GM12878 (cell line): ENCODE measurements around the gene SLC38A7. TPM values are rescaled to one million over a fixed set of nuclear protein-coding genes. Genes with fewer than 3 reads are reported as not detected.
"Not testable (repeated sequence)": the region's sequence is repeated elsewhere in the genome, so short reads cannot be mapped to it uniquely, and the experiment has no call there.

Source experiments
- ATAC-seq: fragments of 200-7000 bp; cut with Tn5 transposase; 3 replicates; pipeline ENCODE4 v1.9.1; 2020; ENCODE audit warnings: mild to moderate bottlenecking, moderate library complexity
- BruUV-seq: library from RNA; stranded (reverse); fragments of 400-500 nt; replicated peaks from 2 replicates; lab custom pipeline; 2021; lab: Mats Ljungman, UMichigan
- CTCF ChIA-PET: fragments of 300-600 bp; sonication (Branson Sonifier 250); formaldehyde crosslinking; extraction: SDS; loops from one replicate; lab custom pipeline; 2021; ENCODE audit warnings: inconsistent platforms; lab: Yijun Ruan, JAX
- POLR2A ChIA-PET: fragments of 350-600 bp; formaldehyde crosslinking; extraction: SDS; loops from one replicate; lab custom pipeline; 2021; ENCODE audit warnings: inconsistent platforms; lab: Charles Lee
- RAD21 ChIA-PET: fragments of 300-600 bp; sonication (Branson Sonifier 250); formaldehyde crosslinking; loops from one replicate; lab custom pipeline; 2023; ENCODE audit warnings: antibody characterized with exemption; ENCODE audit not compliant: unreplicated experiment; lab: Charles Lee
- SMC1A ChIA-PET: fragments of 300-600 bp; sonication (Branson Sonifier 250); formaldehyde crosslinking; loops from one replicate; lab custom pipeline; 2023; ENCODE audit not compliant: unreplicated experiment, uncharacterized antibody; lab: Charles Lee
- DNase-seq: peaks from one replicate; pipeline ENCODE4 v3.0.0-alpha.2; 2011; ENCODE audit warnings: low read depth, low spot score
- FAIRE-seq: peaks from 3 replicates; lab custom pipeline; 2011; peaks lifted over from hg19 to GRCh38; lab: Jason Lieb, UNC
- H2AFZ ChIP-seq: 2 replicates; pipeline ENCODE4 v1.6.0; 2011; ENCODE audit warnings: low read depth, low read length, control low read depth; ENCODE audit not compliant: control insufficient read depth
- H3K27ac ChIP-seq: 2 replicates; pipeline ENCODE4 v1.5.1; 2011; ENCODE audit warnings: control low read depth; ENCODE audit not compliant: control insufficient read depth, insufficient read depth
- H3K27me3 ChIP-seq, 2 experiments: replicated peaks in 1 of 2; 2 replicates each; pipeline versions ENCODE4 v1.6.0 to v1.6.1; 2011; ENCODE audit warnings: low read length in 1 of 2; ENCODE audit not compliant: control insufficient read depth in 2 of 2, insufficient read depth in 2 of 2
- H3K36me3 ChIP-seq, 2 experiments: 2 replicates each; pipeline ENCODE4 v1.5.1; 2011; ENCODE audit warnings: low read length in 1 of 2; ENCODE audit not compliant: control insufficient read depth in 2 of 2, insufficient read depth in 2 of 2
- H3K4me1 ChIP-seq: 2 replicates; pipeline ENCODE4 v1.6.1; 2011; ENCODE audit warnings: mild to moderate bottlenecking, low read length, moderate library complexity, mixed read lengths; ENCODE audit not compliant: control insufficient read depth, insufficient read depth
- H3K4me2 ChIP-seq: 2 replicates; pipeline ENCODE4 v1.6.0; 2011; ENCODE audit warnings: control low read depth; ENCODE audit not compliant: control insufficient read depth, insufficient read depth
- H3K4me3 ChIP-seq: fragments of 200-600 bp; sonication (generic); 2 replicates; pipeline ENCODE4 v1.5.1; 2016
- H3K79me2 ChIP-seq: 2 replicates; pipeline ENCODE4 v1.6.0; 2011; ENCODE audit warnings: low read length; ENCODE audit not compliant: control insufficient read depth, insufficient read depth
- H3K9ac ChIP-seq: 2 replicates; pipeline ENCODE4 v1.8.0; 2011; ENCODE audit warnings: low read length, control low read depth, mixed read lengths; ENCODE audit not compliant: control insufficient read depth, insufficient read depth
- H3K9me3 ChIP-seq: replicated peaks from 3 replicates; pipeline ENCODE4 v1.5.1; 2011; ENCODE audit warnings: mild to moderate bottlenecking, low read length; ENCODE audit not compliant: control insufficient read depth, insufficient read depth
- H4K20me1 ChIP-seq: 2 replicates; pipeline ENCODE4 v1.6.0; 2011; ENCODE audit not compliant: control insufficient read depth, insufficient read depth
- CEBPB ChIP-seq, 2 experiments: fragments of 150-350 bp in 1 of 2; IDR thresholded peaks; 2 replicates each; pipeline ENCODE4 v1.6.1; 2012 to 2014; ENCODE audit warnings: low read depth in 2 of 2, low read length in 2 of 2, borderline replicate concordance in 1 of 2, inconsistent platforms in 1 of 2
- EZH2 ChIP-seq: IDR thresholded peaks from 2 replicates; pipeline ENCODE4 v1.6.1; 2012; ENCODE audit warnings: low read depth, mild to moderate bottlenecking, control low read depth, inconsistent platforms, low read length, borderline replicate concordance; ENCODE audit not compliant: control insufficient read depth
- NFYB ChIP-seq: IDR thresholded peaks from 2 replicates; pipeline ENCODE4 v1.6.1; 2011; ENCODE audit warnings: low read depth, mild to moderate bottlenecking, low read length, improper control_type of control experiment, moderate library complexity; ENCODE audit not compliant: insufficient read depth
- NRF1 ChIP-seq: conservative IDR thresholded peaks from 2 replicates; pipeline ENCODE4 v1.6.1; 2011; ENCODE audit warnings: mild to moderate bottlenecking, low read depth, low read length, improper control_type of control experiment
- SRF ChIP-seq, 2 experiments: IDR thresholded peaks; 2 replicates each; pipeline ENCODE4 v1.6.1; 2011; ENCODE audit warnings: low read depth in 2 of 2, low read length in 2 of 2, mild to moderate bottlenecking in 1 of 2, moderate library complexity in 1 of 2
- STAT3 ChIP-seq: IDR thresholded peaks from 2 replicates; pipeline ENCODE4 v1.6.1; 2011; ENCODE audit warnings: low read depth, low read length, improper control_type of control experiment
- TBL1XR1 ChIP-seq: IDR thresholded peaks from 2 replicates; pipeline ENCODE4 v1.6.1; 2012; ENCODE audit warnings: low read depth, low read length, improper control_type of control experiment
- USF1 ChIP-seq: IDR thresholded peaks from 2 replicates; pipeline ENCODE4 v1.6.1; 2011; ENCODE audit warnings: borderline replicate concordance, low read depth, mild to moderate bottlenecking, moderate library complexity, mixed read lengths, low read length; ENCODE audit not compliant: insufficient read depth; ENCODE audit errors: extremely low read length
- YBX1 ChIP-seq: fragments of 450-650 bp; IDR thresholded peaks from 2 replicates; pipeline ENCODE4 v1.6.1; 2016; ENCODE audit warnings: antibody characterized with exemption
- WGBS: methylation state at CpG from one replicate; pipeline ENCODE4 v1.1.6; 2016; ENCODE audit warnings: low lambda C conversion rate; ENCODE audit not compliant: insufficient replicate concordance, insufficient coverage; ENCODE audit errors: missing lambda C conversion rate; 5-methylcytosine and 5-hydroxymethylcytosine counted together
- in situ Hi-C: fragments of 300-500 bp; cut with MboI; formaldehyde crosslinking; loops from 9 replicates; pipeline ENCODE4 v1.14.3; 2018; ENCODE audit warnings: mixed read lengths
- intact Hi-C: fragments of 100-400 bp; cut with micrococcal nuclease; formaldehyde crosslinking; loops from one replicate; pipeline ENCODE4 v1.14.2; 2022; ENCODE audit not compliant: unreplicated experiment
- polyA plus RNA-seq, 11 experiments: library from polyadenylated mRNA; depleted of rRNA in 4 of 11; unstranded in 6 of 11; stranded (reverse) in 5 of 11; fragments of >200 nt; fragmentation: Nextera tagmentation in 4 of 11; fragmentation: Illumina TruSeq in 1 of 11; extraction: Ambion mirVana in 4 of 11; extraction: Trizol in 1 of 11; gene quantifications; 1 replicate in 1 of 11; 2 replicates in 10 of 11; pipeline versions ENCODE4 v1.2.1 to v1.2.3, GENCODE V29; 2011 to 2016; ENCODE audit warnings: inconsistent platforms in 2 of 11, missing spikeins in 2 of 11, low read depth in 1 of 11
- total RNA-seq, 4 experiments: library from RNA; depleted of rRNA in 3 of 4; stranded (reverse); fragments of >200 nt in 3 of 4; fragmentation: Illumina TruSeq in 1 of 4; extraction: Trizol in 1 of 4; gene quantifications; 2 replicates each; pipeline versions ENCODE4 v1.2.1 to v1.2.3, GENCODE V29; 2013 to 2021
- TF ChIP-seq, protein P1 (sequence below): IDR thresholded peaks from 2 replicates; pipeline ENCODE4 v1.6.1; 2011; ENCODE audit warnings: low read depth, mild to moderate bottlenecking, low read length, moderate library complexity, borderline replicate concordance; ENCODE audit errors: extremely low read depth

Gene SLC38A7
- total and polyA plus RNA-seq, 10 of the 15 experiments (the other 5 are each of a cell fraction or from before 2014, with no cell fraction given) = 1.4 to 7.8 (median 4.7) TPM

GRCh38 chr16:58659911-58660310 lies 24.7 kb downstream of the SLC38A7 start:
- H3K27me3 ChIP-seq = not testable (repeated sequence)

GRCh38 chr16:58658796-58659211 lies 25.8 kb downstream of the SLC38A7 start:
- WGBS = 53% methylated on average over 3 of the region's 3 CpGs
- in situ Hi-C loops (loop anchor here (25.0 kb wide), 1 partner anchor 322 kb away; no protein-coding TSS in a partner anchor), intact Hi-C loops (no loop called here)
- CTCF ChIA-PET = interaction anchor here (1.0 to 3.6 kb wide), 3 partner anchors 97 to 147 kb away, joined by 3 to 30 read pairs (median 4); no protein-coding TSS in a partner anchor
- H3K9me3 ChIP-seq = no peaks in the 10 kb centered on the region
- no peak for FAIRE-seq
- no peak overlapping the region for H3K9ac ChIP-seq
- H3K27ac ChIP-seq = no peak overlapping the region
- no peak overlapping the region for H3K4me2 ChIP-seq
- H3K27me3 ChIP-seq = no peaks in the 10 kb centered on the region
- H3K79me2 ChIP-seq = no peaks in the 10 kb centered on the region
- SMC1A ChIA-PET = no interaction called here
- RAD21 ChIA-PET = interaction anchor here (1.2 kb wide), 1 partner anchor 97 kb away, joined by 3 read pairs; no protein-coding TSS in a partner anchor
- no TSS peak for BruUV-seq
- POLR2A ChIA-PET = no interaction called here
- H3K36me3 ChIP-seq = no peaks in the 10 kb centered on the region
- H2AFZ ChIP-seq = no peak overlapping the region
- no peaks in the 10 kb centered on the region for H3K4me1 ChIP-seq
- H3K4me3 ChIP-seq = no peak overlapping the region
- TF ChIP-seq NRF1 = no peak
- no peak for TF ChIP-seq USF1
- no peak for TF ChIP-seq CEBPB (IDR thresholded peaks at IDR 0.05; ENCODE audit: borderline replicate concordance in 1 of 2, low read depth in 2 of 2, low read length in 2 of 2)
- no peak for TF ChIP-seq NFYB
- no peak for TF ChIP-seq TBL1XR1
- TF ChIP-seq SRF (IDR thresholded peaks at IDR 0.05; ENCODE audit: low read depth in 2 of 2, low read length in 2 of 2) = no peak
- no peak for TF ChIP-seq EZH2
- no peak for TF ChIP-seq YBX1
- TF ChIP-seq, protein P1, sequence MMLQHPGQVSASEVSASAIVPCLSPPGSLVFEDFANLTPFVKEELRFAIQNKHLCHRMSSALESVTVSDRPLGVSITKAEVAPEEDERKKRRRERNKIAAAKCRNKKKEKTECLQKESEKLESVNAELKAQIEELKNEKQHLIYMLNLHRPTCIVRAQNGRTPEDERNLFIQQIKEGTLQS = no peak
- no peak for TF ChIP-seq STAT3
- TF ChIP-seq, all 136 proteins: peak for 0
- DNase-seq = no peak
- no peak for ATAC-seq
- no peaks in the 10 kb centered on the region for H4K20me1 ChIP-seq

More at GRCh38 chr16:58659911-58660310, 24.7 kb downstream of the SLC38A7 start:
- DNase-seq, H3K9me3 ChIP-seq, H3K4me3 ChIP-seq, H3K79me2 ChIP-seq, H3K4me2 ChIP-seq, H3K9ac ChIP-seq, H2AFZ ChIP-seq, FAIRE-seq, H4K20me1 ChIP-seq, H3K27ac ChIP-seq, POLR2A ChIA-PET, H3K4me1 ChIP-seq, BruUV-seq, ATAC-seq, RAD21 ChIA-PET, H3K36me3 ChIP-seq: not testable (repeated sequence)
- CTCF ChIA-PET = interaction anchor here (3.1 to 3.6 kb wide), 3 partner anchors 141 to 148 kb away, joined by 18 to 30 read pairs (median 22); no protein-coding TSS in a partner anchor
- intact Hi-C loops (loop anchor here (5.0 kb wide), 2 partner anchors 163 to 323 kb away; no protein-coding TSS in a partner anchor), in situ Hi-C loops (loop anchor here (25.0 kb wide), 1 partner anchor 323 kb away; no protein-coding TSS in a partner anchor)
- 68% methylated on average over 11 of the region's 11 CpGs for WGBS
- SMC1A ChIA-PET = interaction anchor here (1.6 kb wide), 1 partner anchor 142 kb away, joined by 11 read pairs; no protein-coding TSS in a partner anchor
